Omental fat pad (tissue), 4 donors: ENCODE results near the gene ANGEL2. TPM values are rescaled to one million over a fixed set of nuclear protein-coding genes. Genes with fewer than 3 reads are reported as not detected.

Experiments
- ATAC-seq: fragments of 150-250 bp; one replicate; pipeline ENCODE4 v1.9.1; 2016; ENCODE audit warnings: mild to moderate bottlenecking, moderate library complexity; ENCODE audit not compliant: low FRiP score
- DNase-seq: peaks from one replicate; pipeline ENCODE4 v3.0.0-alpha.2; 2019; ENCODE audit warnings: low spot score
- CTCF ChIP-seq, 3 donors: fragments of 450-650 bp; IDR thresholded peaks; one replicate each; pipeline ENCODE4 v1.5.1; 2016 to 2017; ENCODE audit warnings: antibody characterized with exemption in 3 of 3, mild to moderate bottlenecking in 3 of 3, moderate library complexity in 2 of 3
- total RNA-seq, 4 donors: library from RNA; depleted of rRNA; stranded (reverse); fragments of >200 nt; gene quantifications; one replicate each; pipeline ENCODE4 v1.1.0, GENCODE V29; 2016

Gene ANGEL2
- total RNA-seq, 4 donors from 2014 or later: 28.7 to 63.4 (median 41.1) TPM

GRCh38 chr1:212951947-212952640 is 63.6 kb downstream of the ANGEL2 start:
- DNase-seq (no peak), ATAC-seq (no peak)
- no peak for TF ChIP-seq CTCF (IDR thresholded peaks at IDR 0.05)

DNA sequence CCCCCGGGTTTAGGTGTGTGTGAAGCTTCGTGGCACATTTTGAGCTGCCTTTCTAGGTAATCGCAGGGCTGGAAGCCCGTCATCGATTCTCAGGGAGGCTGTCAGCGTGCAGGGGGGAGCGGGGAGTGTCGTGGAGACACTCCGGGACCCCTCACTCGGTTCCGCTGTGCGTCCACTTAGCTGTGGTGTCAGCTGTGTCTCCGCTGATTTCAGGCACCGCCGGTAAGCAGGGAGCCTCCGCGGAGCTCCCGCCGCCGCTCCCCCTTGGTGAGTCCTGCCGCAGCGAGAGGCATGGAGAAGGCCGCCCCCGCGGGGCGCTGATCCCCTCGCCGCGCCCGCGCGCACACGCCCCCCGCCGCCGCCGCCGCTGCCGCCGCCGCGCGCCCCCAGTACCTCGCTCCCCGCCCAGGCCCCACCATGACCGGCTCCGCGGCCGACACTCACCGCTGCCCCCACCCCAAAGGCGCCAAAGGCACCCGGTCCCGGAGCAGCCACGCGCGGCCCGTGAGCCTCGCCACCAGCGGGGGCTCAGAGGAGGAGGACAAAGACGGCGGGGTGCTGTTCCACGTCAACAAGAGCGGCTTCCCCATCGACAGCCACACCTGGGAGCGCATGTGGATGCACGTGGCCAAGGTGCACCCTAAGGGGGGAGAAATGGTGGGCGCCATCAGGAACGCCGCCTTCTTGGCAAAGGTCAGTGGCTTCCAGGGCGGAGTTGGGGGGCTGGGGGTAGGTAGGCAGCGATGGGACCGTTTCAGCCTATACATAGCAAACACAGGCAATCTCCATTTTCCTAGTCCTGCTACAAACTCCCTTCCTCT is 64.3 kb downstream of the ANGEL2 start:
- no peak for TF ChIP-seq CTCF (IDR thresholded peaks at IDR 0.05)
- ATAC-seq: no peak
- no peak for DNase-seq

DNA sequence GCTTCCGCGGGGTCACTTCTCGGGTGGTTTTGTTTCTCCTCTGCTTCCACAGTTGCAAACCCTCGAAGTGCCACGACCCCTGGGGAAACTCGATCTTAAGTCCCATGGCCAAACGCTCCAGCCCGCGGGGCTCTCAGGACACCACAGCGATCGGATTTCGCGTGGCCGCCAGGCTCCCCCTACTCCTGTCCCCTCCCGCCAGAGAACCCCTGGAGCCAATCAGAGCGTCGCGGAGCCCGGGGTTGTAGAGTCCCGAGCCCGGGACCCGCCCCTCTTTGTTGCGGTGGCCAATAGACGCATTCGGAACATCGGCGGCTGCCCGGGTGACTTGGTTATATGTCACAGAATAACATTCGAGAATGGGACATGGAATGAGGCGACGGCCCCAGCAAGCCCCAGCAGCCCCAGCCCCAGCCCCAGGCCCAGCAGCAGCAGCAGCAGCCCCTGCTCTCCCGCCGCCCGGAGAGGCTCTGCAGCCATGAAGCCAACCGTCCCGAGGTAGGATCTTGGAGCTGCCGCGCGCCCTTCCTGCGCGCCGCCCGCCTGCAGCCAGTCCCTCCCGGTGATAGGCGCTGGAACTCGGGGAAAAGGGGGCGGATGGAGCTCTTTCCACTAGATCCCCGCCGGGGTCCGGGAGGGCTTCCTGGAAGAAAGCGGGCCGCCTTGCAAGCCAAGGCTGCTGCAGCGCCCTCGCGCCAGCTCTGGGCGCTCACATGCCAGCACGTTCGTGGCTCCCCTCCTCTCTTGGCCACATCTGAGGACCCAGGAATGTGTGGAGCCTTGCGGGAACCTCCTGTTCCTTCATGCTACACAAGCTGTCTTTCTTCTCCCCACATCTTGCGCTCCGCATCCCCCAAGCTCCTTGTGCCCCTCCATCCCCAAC is 65.2 kb downstream of the ANGEL2 start, which contains the start of gene VASH2:
Gene VASH2, plus strand, starts transcription at position 299 of the 883 bp plus-strand sequence. CDS start 1,002 bp downstream, outside the sequence.
- DNase-seq: peak; percentile 71
- ATAC-seq: peak; percentile 92
- no peak for TF ChIP-seq CTCF (IDR thresholded peaks at IDR 0.05)

- TF ChIP-seq CTCF (IDR thresholded peaks at IDR 0.05): no peak
- no peak for DNase-seq
- ATAC-seq: no peak
These were observed 65.9 kb downstream of the ANGEL2 start for GRCh38 chr1:212949771-212950170.

- ATAC-seq (no peak), DNase-seq (no peak)
- TF ChIP-seq CTCF (IDR thresholded peaks at IDR 0.05): no peak
These were observed 68.8 kb downstream of the ANGEL2 start for GRCh38 chr1:212946872-212947271.

GRCh38 chr1:212945463-212946160 is 70.1 kb downstream of the ANGEL2 start:
- no peak for DNase-seq
- TF ChIP-seq CTCF (IDR thresholded peaks at IDR 0.05): no peak
- ATAC-seq: no peak
